ENCODE measurements around the gene UHRF1. TPM values are rescaled to one million over a fixed set of nuclear protein-coding genes. Genes with fewer than 3 reads are reported as not detected.
"Not testable (repeated sequence)": the region's sequence is repeated elsewhere in the genome, so short reads cannot be mapped to it uniquely, and the experiment has no call there.

Gene UHRF1
- total RNA-seq, 1 experiment from 2014 or later, result 109 TPM

- H3K9me3 ChIP-seq (ENCODE audit: control insufficient read depth in 1 of 2, insufficient read depth in 1 of 2, low read depth in 1 of 2, low read length in 2 of 2), result no peaks in the 10 kb centered on the region
- H3K9ac ChIP-seq (ENCODE audit: low read length), result no peak overlapping the region
- intact Hi-C loops (cut with micrococcal nuclease), result no loop called here
- H3K79me2 ChIP-seq (ENCODE audit: insufficient read depth, low read length), result no peaks in the 10 kb centered on the region
- ChIA-PET CTCF (no interaction called here), RAD21 (ENCODE audit: low non-redundant PET in 1 of 2, low total read pairs in 2 of 2, uncharacterized antibody in 2 of 2, unreplicated experiment in 2 of 2) (no interaction called here), POLR2A (no interaction called here)
- H2AFZ ChIP-seq (ENCODE audit: low read depth, low read length, poor library complexity, severe bottlenecking), result no peak overlapping the region
- no peaks in the 10 kb centered on the region for H3K27me3 ChIP-seq (ENCODE audit: insufficient read depth, low read length)
- no peak overlapping the region for H3K4me3 ChIP-seq (replicated peaks in 1 of 2; ENCODE audit: low read depth in 1 of 2, low read length in 2 of 2)
- H3K27ac ChIP-seq (ENCODE audit: low read depth, low read length), result no peak overlapping the region
- ATAC-seq, result peak; percentile 78
- H3K4me2 ChIP-seq (ENCODE audit: low read length), result peak overlapping the region; percentile 33
- no peaks in the 10 kb centered on the region for H4K20me1 ChIP-seq (ENCODE audit: insufficient read depth)
- peaks cover 8 to 11% of the 10 kb centered on the region in 2 experiments; a peak in 3 of 4 replicates for H3K4me1 ChIP-seq (ENCODE audit: control insufficient read depth in 1 of 2, insufficient read depth in 2 of 2, low read length in 2 of 2)
- TF ChIP-seq CEBPB (IDR thresholded peaks at IDR 0.05; ENCODE audit: low read depth), result no peak
- no peak for TF ChIP-seq RAD21 (IDR thresholded peaks at IDR 0.05; ENCODE audit: low read depth)
- no peak for TF ChIP-seq EZH2 (IDR thresholded peaks at IDR 0.05)
- TF ChIP-seq, protein P1, sequence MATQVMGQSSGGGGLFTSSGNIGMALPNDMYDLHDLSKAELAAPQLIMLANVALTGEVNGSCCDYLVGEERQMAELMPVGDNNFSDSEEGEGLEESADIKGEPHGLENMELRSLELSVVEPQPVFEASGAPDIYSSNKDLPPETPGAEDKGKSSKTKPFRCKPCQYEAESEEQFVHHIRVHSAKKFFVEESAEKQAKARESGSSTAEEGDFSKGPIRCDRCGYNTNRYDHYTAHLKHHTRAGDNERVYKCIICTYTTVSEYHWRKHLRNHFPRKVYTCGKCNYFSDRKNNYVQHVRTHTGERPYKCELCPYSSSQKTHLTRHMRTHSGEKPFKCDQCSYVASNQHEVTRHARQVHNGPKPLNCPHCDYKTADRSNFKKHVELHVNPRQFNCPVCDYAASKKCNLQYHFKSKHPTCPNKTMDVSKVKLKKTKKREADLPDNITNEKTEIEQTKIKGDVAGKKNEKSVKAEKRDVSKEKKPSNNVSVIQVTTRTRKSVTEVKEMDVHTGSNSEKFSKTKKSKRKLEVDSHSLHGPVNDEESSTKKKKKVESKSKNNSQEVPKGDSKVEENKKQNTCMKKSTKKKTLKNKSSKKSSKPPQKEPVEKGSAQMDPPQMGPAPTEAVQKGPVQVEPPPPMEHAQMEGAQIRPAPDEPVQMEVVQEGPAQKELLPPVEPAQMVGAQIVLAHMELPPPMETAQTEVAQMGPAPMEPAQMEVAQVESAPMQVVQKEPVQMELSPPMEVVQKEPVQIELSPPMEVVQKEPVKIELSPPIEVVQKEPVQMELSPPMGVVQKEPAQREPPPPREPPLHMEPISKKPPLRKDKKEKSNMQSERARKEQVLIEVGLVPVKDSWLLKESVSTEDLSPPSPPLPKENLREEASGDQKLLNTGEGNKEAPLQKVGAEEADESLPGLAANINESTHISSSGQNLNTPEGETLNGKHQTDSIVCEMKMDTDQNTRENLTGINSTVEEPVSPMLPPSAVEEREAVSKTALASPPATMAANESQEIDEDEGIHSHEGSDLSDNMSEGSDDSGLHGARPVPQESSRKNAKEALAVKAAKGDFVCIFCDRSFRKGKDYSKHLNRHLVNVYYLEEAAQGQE (IDR thresholded peaks at IDR 0.05; ENCODE audit: low read depth), result no peak
- no peak for TF ChIP-seq ZFX (IDR thresholded peaks at IDR 0.05)
- H3K36me3 ChIP-seq (ENCODE audit: control insufficient read depth in 1 of 2, insufficient read depth in 2 of 2, low read length in 2 of 2), result no peaks in the 10 kb centered on the region
- no peaks in the 10 kb centered on the region for H3K9me2 ChIP-seq (ENCODE audit: insufficient read depth)
- DNase-seq (ENCODE audit: low read depth, low spot score), result no peak
- no TSS peak for BruUV-seq (replicated peaks)
Observed at GRCh38 chr19:4879041-4879440, 30.3 kb upstream of the UHRF1 start.

GRCh38 chr19:4882874-4883273 lies 26.4 kb upstream of the UHRF1 start:
- H3K36me3 ChIP-seq (ENCODE audit: control insufficient read depth in 1 of 2, insufficient read depth in 2 of 2, low read length in 2 of 2); H3K27ac ChIP-seq (ENCODE audit: low read depth, low read length); RAD21 ChIA-PET (ENCODE audit: low non-redundant PET in 1 of 2, low total read pairs in 2 of 2, uncharacterized antibody in 2 of 2, unreplicated experiment in 2 of 2); H3K4me3 ChIP-seq (replicated peaks in 1 of 2; ENCODE audit: low read depth in 1 of 2, low read length in 2 of 2); H3K4me2 ChIP-seq (ENCODE audit: low read length); BruUV-seq (replicated peaks); intact Hi-C loops (cut with micrococcal nuclease); H4K20me1 ChIP-seq (ENCODE audit: insufficient read depth); CTCF ChIA-PET; H2AFZ ChIP-seq (ENCODE audit: low read depth, low read length, poor library complexity, severe bottlenecking); H3K9ac ChIP-seq (ENCODE audit: low read length); H3K9me2 ChIP-seq (ENCODE audit: insufficient read depth); ATAC-seq; H3K9me3 ChIP-seq (ENCODE audit: control insufficient read depth in 1 of 2, insufficient read depth in 1 of 2, low read depth in 1 of 2, low read length in 2 of 2); H3K27me3 ChIP-seq (ENCODE audit: insufficient read depth, low read length); DNase-seq (ENCODE audit: low read depth, low spot score); POLR2A ChIA-PET; H3K79me2 ChIP-seq (ENCODE audit: insufficient read depth, low read length): not testable (repeated sequence)
- peaks cover 8 to 11% of the 10 kb centered on the region in 2 experiments; a peak in 3 of 4 replicates for H3K4me1 ChIP-seq (ENCODE audit: control insufficient read depth in 1 of 2, insufficient read depth in 2 of 2, low read length in 2 of 2)

GRCh38 chr19:4884993-4885392 lies 24.3 kb upstream of the UHRF1 start:
- BruUV-seq (replicated peaks); ATAC-seq; H2AFZ ChIP-seq (ENCODE audit: low read depth, low read length, poor library complexity, severe bottlenecking); H3K4me3 ChIP-seq (replicated peaks in 1 of 2; ENCODE audit: low read depth in 1 of 2, low read length in 2 of 2); H3K4me2 ChIP-seq (ENCODE audit: low read length); RAD21 ChIA-PET (ENCODE audit: low non-redundant PET in 1 of 2, low total read pairs in 2 of 2, uncharacterized antibody in 2 of 2, unreplicated experiment in 2 of 2); H3K79me2 ChIP-seq (ENCODE audit: insufficient read depth, low read length); H3K27me3 ChIP-seq (ENCODE audit: insufficient read depth, low read length); H3K9ac ChIP-seq (ENCODE audit: low read length); intact Hi-C loops (cut with micrococcal nuclease); H3K4me1 ChIP-seq (ENCODE audit: control insufficient read depth in 1 of 2, insufficient read depth in 2 of 2, low read length in 2 of 2); H4K20me1 ChIP-seq (ENCODE audit: insufficient read depth); H3K27ac ChIP-seq (ENCODE audit: low read depth, low read length); CTCF ChIA-PET; H3K9me3 ChIP-seq (ENCODE audit: control insufficient read depth in 1 of 2, insufficient read depth in 1 of 2, low read depth in 1 of 2, low read length in 2 of 2); DNase-seq (ENCODE audit: low read depth, low spot score); H3K9me2 ChIP-seq (ENCODE audit: insufficient read depth); H3K36me3 ChIP-seq (ENCODE audit: control insufficient read depth in 1 of 2, insufficient read depth in 2 of 2, low read length in 2 of 2); POLR2A ChIA-PET: not testable (repeated sequence)

DNA sequence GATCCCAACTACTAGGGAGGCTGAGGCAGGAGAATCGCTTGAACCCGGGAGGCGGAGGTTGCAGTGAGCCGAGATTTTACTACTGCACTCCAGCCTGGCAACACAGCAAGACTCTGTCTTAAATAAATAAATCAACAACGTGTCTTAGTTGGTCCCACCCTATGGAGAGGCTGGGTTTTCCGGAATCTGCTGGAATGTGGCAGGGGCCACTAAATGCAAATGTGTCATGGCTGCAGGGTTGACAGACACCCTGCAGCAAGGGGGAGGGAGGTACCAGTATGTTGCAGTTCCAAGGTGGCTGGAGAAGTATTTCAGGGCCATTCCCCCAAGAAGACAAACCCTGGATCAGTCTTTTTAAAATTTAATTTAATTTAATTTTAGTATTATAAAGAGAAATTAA lies 21.5 kb upstream of the UHRF1 start:
- H3K4me2 ChIP-seq (ENCODE audit: low read length); H3K27me3 ChIP-seq (ENCODE audit: insufficient read depth, low read length); H3K4me1 ChIP-seq (ENCODE audit: control insufficient read depth in 1 of 2, insufficient read depth in 2 of 2, low read length in 2 of 2); RAD21 ChIA-PET (ENCODE audit: low non-redundant PET in 1 of 2, low total read pairs in 2 of 2, uncharacterized antibody in 2 of 2, unreplicated experiment in 2 of 2); DNase-seq (ENCODE audit: low read depth, low spot score); H3K36me3 ChIP-seq (ENCODE audit: control insufficient read depth in 1 of 2, insufficient read depth in 2 of 2, low read length in 2 of 2); CTCF ChIA-PET; BruUV-seq (replicated peaks); H3K79me2 ChIP-seq (ENCODE audit: insufficient read depth, low read length); H3K9me3 ChIP-seq (ENCODE audit: control insufficient read depth in 1 of 2, insufficient read depth in 1 of 2, low read depth in 1 of 2, low read length in 2 of 2); H3K27ac ChIP-seq (ENCODE audit: low read depth, low read length); H3K9me2 ChIP-seq (ENCODE audit: insufficient read depth); intact Hi-C loops (cut with micrococcal nuclease); H4K20me1 ChIP-seq (ENCODE audit: insufficient read depth); H3K9ac ChIP-seq (ENCODE audit: low read length); H2AFZ ChIP-seq (ENCODE audit: low read depth, low read length, poor library complexity, severe bottlenecking); ATAC-seq; POLR2A ChIA-PET; H3K4me3 ChIP-seq (replicated peaks in 1 of 2; ENCODE audit: low read depth in 1 of 2, low read length in 2 of 2): not testable (repeated sequence)
